HTR-8/SVneo (cell line): ENCODE data around the gene LRP6.
"Not testable (repeated sequence)": the region's sequence is repeated elsewhere in the genome, so short reads cannot be mapped to it uniquely, and the experiment has no call there.

Source experiments
- DNase-seq: peaks from one replicate; pipeline ENCODE4 v3.0.0; 2011; ENCODE audit warnings: low spot score, mixed read lengths; ENCODE audit not compliant: insufficient read length
- FAIRE-seq: peaks from 2 replicates; lab custom pipeline; 2011; peaks lifted over from hg19 to GRCh38; lab: Jason Lieb, UNC

Gene LRP6

GRCh38 chr12:12266873-12267741 lies at the start of gene LRP6:
LRP6 (minus strand) TSS chr12:12267044; CDS start chr12:12266735, 309 bp downstream.
- peak; percentile 16 for FAIRE-seq
- DNase-seq = peak; percentile 80

- DNase-seq = no peak
- FAIRE-seq = no peak
Observed at GRCh38 chr12:12315838-12316237, 49.0 kb upstream of the LRP6 start.

- FAIRE-seq, DNase-seq: not testable (repeated sequence)
Observed at GRCh38 chr12:12310695-12311094, 43.9 kb upstream of the LRP6 start.

- FAIRE-seq (no peak), DNase-seq (no peak)
Observed at GRCh38 chr12:12305568-12306300, 38.9 kb upstream of the LRP6 start.

- DNase-seq = no peak
- no peak for FAIRE-seq
Observed at GRCh38 chr12:12302976-12303375, 36.1 kb upstream of the LRP6 start.

- FAIRE-seq = no peak
- no peak for DNase-seq
Observed at GRCh38 chr12:12301122-12301521, 34.3 kb upstream of the LRP6 start.

- FAIRE-seq (no peak), DNase-seq (no peak)
Observed at GRCh38 chr12:12297201-12297830, 30.5 kb upstream of the LRP6 start.

- FAIRE-seq (no peak), DNase-seq (peak; percentile 11)
Observed at GRCh38 chr12:12294215-12295005, 27.6 kb upstream of the LRP6 start.

- DNase-seq (no peak), FAIRE-seq (no peak)
Observed at GRCh38 chr12:12290206-12290605, 23.4 kb upstream of the LRP6 start.

- no peak for DNase-seq
- FAIRE-seq = no peak
Observed at GRCh38 chr12:12286441-12286840, 19.6 kb upstream of the LRP6 start.

- FAIRE-seq = no peak
Observed at GRCh38 chr12:12282761-12283425, 16.0 kb upstream of the LRP6 start.

GRCh38 chr12:12282202-12282601 lies 15.4 kb upstream of the LRP6 start:
- FAIRE-seq (no peak), DNase-seq (no peak)

More at GRCh38 chr12:12282761-12283425, 16.0 kb upstream of the LRP6 start:
- DNase-seq = no peak

- no peak for DNase-seq
- no peak for FAIRE-seq
Observed at GRCh38 chr12:12281134-12281533, 14.3 kb upstream of the LRP6 start.

GRCh38 chr12:12278899-12279298 lies 12.1 kb upstream of the LRP6 start:
- FAIRE-seq (no peak), DNase-seq (no peak)

- DNase-seq (no peak), FAIRE-seq (no peak)
Observed at GRCh38 chr12:12275874-12276273, 9.0 kb upstream of the LRP6 start.

GRCh38 chr12:12273291-12273957 lies 6.6 kb upstream of the LRP6 start:
- FAIRE-seq (no peak), DNase-seq (no peak)

- DNase-seq (no peak), FAIRE-seq (no peak)
Observed at GRCh38 chr12:12272869-12273268, 6.0 kb upstream of the LRP6 start.

- FAIRE-seq = no peak
Observed at GRCh38 chr12:12270226-12270625, 3.4 kb upstream of the LRP6 start.

GRCh38 chr12:12267742-12268200 lies 927 bp upstream of the LRP6 start:
- FAIRE-seq = no peak
- DNase-seq = no peak

More at GRCh38 chr12:12270226-12270625, 3.4 kb upstream of the LRP6 start:
- no peak for DNase-seq
